HG03045 (cell line): Measurements from ENCODE around the gene PIK3R5.

Experiments
- ATAC-seq: cut with Tn5 transposase; IDR thresholded peaks from one replicate; pipeline ENCODE4 v1.9.1; 2021; ENCODE audit warnings: mild to moderate bottlenecking, moderate library complexity; ENCODE audit not compliant: unreplicated experiment

Gene PIK3R5

DNA sequence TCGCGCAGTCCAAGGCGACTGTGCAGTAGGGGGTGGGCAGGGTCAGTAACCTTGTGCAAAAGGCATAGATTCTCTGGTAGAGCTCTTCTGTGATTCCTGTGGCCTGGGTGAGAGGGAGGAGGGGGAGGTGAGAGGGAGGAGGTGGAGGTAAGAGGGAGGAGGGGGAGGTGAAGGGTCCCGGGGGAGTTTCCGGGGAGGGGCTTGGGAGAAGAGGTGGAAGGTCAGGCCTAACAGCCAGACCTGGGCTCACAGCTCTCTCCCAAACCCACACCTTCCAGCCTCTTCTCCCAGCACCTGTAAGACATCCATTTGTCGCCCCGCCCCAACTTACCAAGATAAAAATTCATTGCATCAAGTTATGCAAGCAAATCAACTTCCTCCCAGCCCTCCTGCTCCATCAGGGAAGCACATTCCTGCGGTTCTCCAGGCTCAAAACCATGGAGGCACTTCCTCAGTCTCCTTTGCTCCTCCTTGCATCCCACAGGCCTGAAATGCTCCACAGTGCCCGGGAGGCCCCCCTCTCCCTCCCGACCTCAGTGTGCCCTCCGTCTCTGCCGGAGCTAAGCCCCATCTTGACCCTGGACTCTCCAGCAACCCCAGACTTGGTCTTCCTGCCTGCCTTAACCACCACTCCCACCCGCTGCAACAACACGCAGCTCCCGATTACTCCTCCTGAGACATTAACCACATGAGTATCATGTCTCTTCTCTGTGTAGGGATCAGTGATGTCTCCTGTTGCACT is 128.5 kb downstream of the PIK3R5 start:
- no peak for ATAC-seq

DNA sequence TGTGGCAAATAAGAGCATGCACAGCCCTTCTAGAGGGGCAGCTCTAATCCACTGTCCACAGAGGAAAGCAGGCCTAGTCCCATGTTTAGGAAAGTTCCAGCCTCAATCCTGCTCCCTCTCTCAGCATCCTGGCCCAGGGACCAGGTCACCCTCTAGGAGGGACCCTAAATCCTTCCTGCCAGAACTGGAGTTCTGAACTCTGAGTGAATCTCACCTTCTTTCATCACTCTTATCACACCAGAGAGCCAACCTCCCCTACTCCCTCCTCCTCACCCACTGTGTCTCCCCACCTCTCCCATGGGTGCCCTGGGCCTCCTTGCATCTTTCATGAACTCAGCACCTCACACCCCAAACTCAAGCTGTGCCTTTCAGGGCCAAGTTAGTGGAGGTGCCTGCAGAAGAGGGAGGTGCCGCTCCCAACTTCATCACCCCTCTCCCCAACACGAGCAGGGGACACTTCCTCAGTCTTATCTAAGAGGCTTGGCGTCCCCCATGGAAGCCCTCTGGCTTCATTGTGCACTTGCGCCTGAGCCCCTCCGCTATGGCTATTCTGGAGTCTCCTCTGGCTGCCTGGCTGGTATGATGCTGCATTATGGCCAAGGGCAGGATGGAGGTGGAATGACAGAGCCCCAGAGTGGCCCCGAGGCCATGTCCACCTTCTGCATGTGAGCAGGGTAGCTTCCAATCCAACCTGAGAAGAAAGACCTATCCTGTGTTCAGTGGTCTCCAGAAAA is 129.7 kb downstream of the PIK3R5 start:
- ATAC-seq: no peak

DNA sequence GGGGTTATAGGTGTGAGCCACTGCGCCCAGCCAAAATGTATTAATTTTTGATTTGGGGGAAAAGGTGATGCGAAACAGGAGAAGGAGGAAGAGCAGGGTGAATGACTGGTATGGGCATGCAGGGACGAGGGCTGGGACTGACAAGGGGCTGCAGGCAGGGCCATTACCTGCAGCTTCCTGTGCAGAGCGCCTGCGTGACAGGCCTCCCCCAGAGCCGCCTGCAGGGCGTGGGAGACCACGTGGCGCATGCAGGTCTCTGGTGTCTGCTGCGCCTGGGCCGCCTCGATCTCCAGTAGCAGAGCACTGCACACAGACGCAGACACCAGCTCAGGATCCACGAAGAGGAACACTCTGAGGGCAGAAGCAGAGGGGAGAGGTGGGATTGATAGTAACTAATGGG is 130.4 kb downstream of the PIK3R5 start:
- no peak for ATAC-seq

DNA sequence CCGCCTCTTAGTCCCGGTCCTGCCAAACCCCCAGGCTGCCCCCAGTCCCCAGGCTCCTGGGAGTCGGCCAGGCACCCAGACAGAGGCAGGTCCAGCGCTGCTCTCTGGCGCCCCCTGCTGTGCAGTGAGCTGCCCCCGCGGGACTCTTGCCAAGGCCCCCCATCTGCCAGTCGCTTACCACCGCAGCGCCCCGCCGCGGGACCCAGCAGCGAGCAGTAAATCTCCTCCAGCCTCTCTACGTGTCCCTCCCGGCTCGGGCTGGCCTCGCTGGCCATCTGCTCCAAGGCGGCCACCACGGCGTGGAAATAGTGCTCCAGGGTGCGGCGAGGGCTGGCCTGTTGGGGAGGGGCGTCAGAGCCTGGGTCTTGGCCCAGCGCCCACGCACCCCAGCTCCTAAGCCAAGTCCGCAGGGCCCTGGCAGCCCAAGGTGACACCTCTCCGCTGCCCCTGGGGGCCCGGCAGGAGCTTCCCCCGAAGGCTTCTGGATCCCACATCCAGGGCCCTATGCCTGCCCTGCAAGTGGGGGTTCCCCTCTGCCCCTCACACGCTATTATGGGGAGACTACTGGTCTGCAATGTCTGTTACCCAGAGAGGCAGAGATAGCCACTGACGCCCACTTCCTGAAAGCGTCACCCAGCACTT is 132.7 kb downstream of the PIK3R5 start:
- ATAC-seq: no peak

DNA sequence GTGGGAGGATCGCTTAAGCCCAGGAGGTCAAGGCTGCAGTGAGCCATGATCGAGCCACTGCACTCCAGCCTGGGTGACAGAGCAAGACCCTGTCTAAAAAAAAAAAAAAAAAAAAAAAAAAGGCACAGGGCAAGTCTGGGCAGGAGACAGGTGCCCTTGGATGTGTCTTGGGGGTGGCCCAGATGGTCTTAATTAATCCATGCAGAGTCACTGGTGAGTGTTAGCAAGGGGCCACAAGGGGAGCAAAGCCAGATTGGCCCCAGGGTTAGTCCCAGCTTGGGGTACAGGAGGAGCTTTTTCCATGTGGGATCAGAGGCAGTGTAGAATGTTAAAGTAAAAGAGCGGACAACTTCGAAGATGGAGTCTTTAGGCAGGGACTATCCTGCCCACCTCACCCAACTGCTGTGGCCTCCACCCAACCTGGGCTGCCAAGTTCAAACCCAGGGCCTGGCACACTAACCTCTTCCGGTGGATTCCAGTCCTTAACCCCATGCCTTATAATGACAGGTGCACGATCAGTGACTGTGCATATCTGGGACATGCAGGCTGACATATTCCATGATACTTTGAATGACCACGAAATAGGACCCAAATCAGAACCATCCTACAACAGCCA is 134.2 kb downstream of the PIK3R5 start:
- ATAC-seq: no peak

DNA sequence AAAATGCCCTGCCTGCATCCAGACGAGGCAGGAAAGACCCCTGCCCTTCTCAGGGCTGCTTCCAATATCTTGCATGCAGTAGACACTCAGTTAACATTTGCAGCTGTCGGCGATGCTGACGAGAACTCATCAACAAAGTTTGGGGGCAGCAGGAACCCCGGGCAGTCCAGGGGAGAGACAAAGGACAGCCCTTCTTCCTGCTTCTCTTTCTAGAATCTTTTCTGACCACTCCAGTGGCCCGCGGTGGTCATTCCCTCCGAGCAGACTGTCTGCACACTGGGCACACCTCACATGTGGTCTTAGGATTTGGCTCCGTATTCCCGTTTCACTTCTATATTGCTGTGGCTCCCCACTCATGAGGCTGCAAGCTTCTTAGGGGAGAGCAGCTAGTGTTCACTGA is 135.4 kb downstream of the PIK3R5 start:
- ATAC-seq: no peak

DNA sequence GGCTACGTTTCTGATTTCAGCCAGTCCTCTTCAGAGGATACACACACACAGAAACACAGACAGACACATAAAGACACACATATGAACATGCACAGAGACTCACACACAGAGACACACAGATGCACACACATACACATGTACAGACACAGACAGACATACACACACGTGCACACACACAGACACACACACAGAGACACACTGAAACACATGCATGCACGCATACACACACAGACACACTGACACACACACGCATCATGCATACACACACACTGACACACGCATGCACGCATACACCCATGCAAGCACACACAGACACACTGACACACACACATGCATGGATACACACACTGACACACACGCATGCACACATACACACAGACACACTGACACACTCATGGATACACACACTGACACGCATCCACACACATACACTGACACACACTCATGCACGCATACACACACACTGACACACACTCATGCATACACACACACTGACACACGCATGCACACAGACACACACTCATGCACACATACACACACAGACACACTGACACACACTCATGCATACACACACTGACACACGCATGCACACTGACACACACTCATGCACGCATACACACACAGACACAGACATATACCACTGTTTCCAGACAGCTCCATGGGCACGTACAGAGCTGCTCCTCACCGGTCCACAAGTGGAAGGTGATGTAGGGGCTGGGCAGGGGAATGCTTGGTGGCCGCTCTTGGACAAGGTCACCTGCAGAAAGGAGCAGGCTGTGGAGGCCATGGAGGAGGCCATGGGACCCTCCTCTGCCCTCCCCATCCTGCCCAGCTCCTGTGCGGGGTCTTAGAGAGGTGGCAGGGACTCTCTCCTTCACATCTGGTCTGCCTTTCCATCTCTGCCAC is 136.2 kb downstream of the PIK3R5 start:
- ATAC-seq: no peak
